Measurements from ENCODE around the gene MCRIP1.

GRCh38 chr17:81879121-81879520, 46.0 kb upstream of the MCRIP1 start:
- TF ChIP-seq POLR2A (IDR thresholded peaks at IDR 0.05; ENCODE audit: low read length) (no peak), GATA1 (IDR thresholded peaks at IDR 0.05; ENCODE audit: low read depth, low read length) (no peak)
